ENCODE measurements around the gene ATP6V0E2.

ATP6V0E2 gene

DNA sequence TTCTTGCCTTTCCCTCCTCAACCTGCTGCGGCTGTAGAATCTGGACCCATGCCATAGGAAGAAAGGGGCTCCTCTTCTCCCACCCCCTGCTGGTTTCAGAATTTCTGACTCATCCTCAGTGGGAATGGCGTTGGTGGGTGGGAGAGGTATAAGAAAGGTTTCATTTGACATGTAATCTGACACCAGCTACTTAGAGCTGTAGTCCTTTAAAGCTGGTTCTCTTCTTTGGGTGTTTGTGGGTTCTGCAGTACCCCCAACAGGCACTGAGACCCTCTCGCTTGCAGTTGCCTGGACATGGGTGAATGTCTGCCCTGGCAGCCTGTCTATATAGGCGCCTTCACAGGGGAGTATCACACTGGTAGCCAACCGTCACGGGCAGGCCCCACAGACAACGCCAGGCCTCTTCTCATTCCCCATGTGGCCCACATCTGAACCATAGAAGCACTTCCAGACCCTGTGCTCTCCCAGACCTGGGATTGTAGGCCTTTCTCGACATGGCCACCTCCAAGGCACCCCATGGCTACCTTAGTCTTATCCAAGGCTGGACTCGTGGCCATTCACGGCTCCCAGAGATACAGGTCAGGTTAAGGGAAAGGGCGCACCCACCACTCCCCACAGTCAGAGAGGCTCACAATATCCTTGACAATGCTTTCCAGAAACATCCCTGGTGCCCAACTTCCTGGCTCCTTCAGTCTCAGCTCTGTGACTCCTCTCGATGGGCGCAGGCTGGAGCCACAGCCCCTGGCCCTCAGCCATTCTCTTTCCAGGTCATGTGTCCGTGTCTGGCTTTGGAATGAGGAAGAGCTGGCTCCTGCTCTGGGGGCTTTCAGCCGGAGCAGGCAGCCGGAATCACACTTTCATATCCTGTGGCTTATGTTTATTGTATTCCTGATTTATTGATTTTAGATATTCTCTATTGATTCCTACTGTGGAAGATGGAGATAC is 18.1 kb upstream of the ATP6V0E2 start:
- Histone ChIP-seq H3K27ac (peak overlapping the region; percentile 98), H3K9ac (ENCODE audit: insufficient read length) (peak overlapping the region; percentile 61), H3K36me3 (ENCODE audit: insufficient read depth, low read length) (no peaks in the 10 kb centered on the region), H3K4me3 (peak overlapping the region; percentile 73), H3K9me3 (ENCODE audit: low read depth, low read length) (no peaks in the 10 kb centered on the region)
- DNase-seq (ENCODE audit: low read depth, low spot score) = peak; percentile 82
- TF ChIP-seq EZH2 (IDR thresholded peaks at IDR 0.05) = no peak
- no peak for TF ChIP-seq FOXP2 (optimal IDR thresholded peaks at IDR 0.05; ENCODE audit: control extremely low read depth, extremely low read length, insufficient read depth)
- peak; percentile 34 for TF ChIP-seq POLR2AphosphoS5 (IDR thresholded peaks at IDR 0.05; ENCODE audit: borderline replicate concordance, low read depth, low read length)

DNA sequence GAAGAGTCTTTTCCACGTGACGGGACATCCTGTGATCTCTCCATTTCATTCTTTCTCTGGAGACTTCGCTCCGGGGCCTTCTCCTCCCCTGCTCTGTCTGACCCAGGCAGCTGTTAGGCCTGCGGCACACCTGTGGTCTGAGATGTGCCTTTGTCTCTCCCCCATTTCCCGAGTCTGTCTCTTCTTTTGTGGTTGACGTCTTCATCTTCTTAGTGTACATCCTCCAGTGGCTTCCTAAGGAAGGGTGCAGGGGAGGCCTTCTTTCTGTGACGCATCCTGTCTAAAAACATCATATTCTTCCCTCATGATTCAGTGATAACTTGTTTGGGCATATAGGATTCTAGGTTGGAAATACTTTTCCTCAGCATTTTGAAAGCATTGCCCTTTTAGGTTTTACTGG is 17.2 kb upstream of the ATP6V0E2 start:
- Histone ChIP-seq H3K36me3 (ENCODE audit: insufficient read depth, low read length) (no peaks in the 10 kb centered on the region), H3K27ac (peak overlapping the region; percentile 28; the same call in 1 of the 2 replicates), H3K9me3 (ENCODE audit: low read depth, low read length) (no peaks in the 10 kb centered on the region), H3K9ac (ENCODE audit: insufficient read length) (no peak overlapping the region), H3K4me3 (no peak overlapping the region)
- DNase-seq (ENCODE audit: low read depth, low spot score) = no peak
- TF ChIP-seq POLR2AphosphoS5 (IDR thresholded peaks at IDR 0.05; ENCODE audit: borderline replicate concordance, low read depth, low read length) (no peak), EZH2 (IDR thresholded peaks at IDR 0.05) (no peak), FOXP2 (optimal IDR thresholded peaks at IDR 0.05; ENCODE audit: control extremely low read depth, extremely low read length, insufficient read depth) (no peak)

DNA sequence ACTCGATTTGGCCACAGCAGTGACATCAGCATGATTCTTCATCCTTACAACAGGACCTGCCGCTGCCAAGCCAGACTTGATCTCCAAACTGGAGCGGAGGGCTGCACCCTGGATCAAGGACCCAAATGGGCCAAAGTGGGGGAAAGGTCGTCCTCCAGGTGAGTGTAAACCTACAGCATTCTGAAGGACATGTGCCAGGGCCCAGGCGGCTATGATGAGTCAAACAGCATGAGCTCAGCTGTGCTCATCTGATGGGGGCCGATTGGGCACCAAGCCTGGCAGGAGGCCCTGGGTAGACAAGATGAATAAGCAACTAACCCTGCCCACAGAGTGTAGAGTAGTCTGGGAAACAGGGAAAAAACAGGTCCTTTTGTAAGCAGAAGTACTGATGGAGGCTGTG is 14.4 kb upstream of the ATP6V0E2 start:
- TF ChIP-seq FOXP2 (optimal IDR thresholded peaks at IDR 0.05; ENCODE audit: control extremely low read depth, extremely low read length, insufficient read depth) (no peak), EZH2 (IDR thresholded peaks at IDR 0.05) (no peak), POLR2AphosphoS5 (IDR thresholded peaks at IDR 0.05; ENCODE audit: borderline replicate concordance, low read depth, low read length) (no peak)
- no peak overlapping the region for H3K27ac ChIP-seq

DNA sequence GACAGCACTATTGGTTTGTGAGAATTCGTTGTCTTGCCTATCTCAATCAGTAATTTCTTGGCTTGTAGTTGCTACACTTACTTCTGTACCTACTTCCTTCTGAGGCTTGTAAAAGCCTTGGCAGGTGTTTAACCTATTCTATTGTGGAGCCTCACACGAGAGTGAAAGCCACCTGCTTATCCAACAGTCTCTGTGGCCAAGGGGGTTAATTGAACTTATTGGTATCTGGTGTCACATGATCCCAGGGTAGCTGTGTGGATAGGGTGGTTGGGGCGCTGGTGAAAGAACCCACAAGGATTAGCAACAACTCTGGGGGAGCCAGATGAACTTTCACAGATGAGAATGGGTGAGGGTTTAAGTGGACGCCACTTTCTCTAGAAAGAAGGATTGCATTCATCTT is 13.9 kb upstream of the ATP6V0E2 start:
- H3K27ac ChIP-seq = no peak overlapping the region
- H3K4me3 ChIP-seq = no peak overlapping the region
- no peak overlapping the region for H3K9ac ChIP-seq (ENCODE audit: insufficient read length)
- TF ChIP-seq FOXP2 (optimal IDR thresholded peaks at IDR 0.05; ENCODE audit: control extremely low read depth, extremely low read length, insufficient read depth) (no peak), POLR2AphosphoS5 (IDR thresholded peaks at IDR 0.05; ENCODE audit: borderline replicate concordance, low read depth, low read length) (no peak), EZH2 (IDR thresholded peaks at IDR 0.05) (no peak)
- H3K9me3 ChIP-seq (ENCODE audit: low read depth, low read length) = no peaks in the 10 kb centered on the region
- no peak for DNase-seq (ENCODE audit: low read depth, low spot score)
- H3K36me3 ChIP-seq (ENCODE audit: insufficient read depth, low read length) = no peaks in the 10 kb centered on the region

More for the DNA sequence above, 14.4 kb upstream of the ATP6V0E2 start:
- Histone ChIP-seq H3K4me3 (no peak overlapping the region), H3K9ac (ENCODE audit: insufficient read length) (no peak overlapping the region), H3K36me3 (ENCODE audit: insufficient read depth, low read length) (no peaks in the 10 kb centered on the region), H3K9me3 (ENCODE audit: low read depth, low read length) (no peaks in the 10 kb centered on the region)
- no peak for DNase-seq (ENCODE audit: low read depth, low spot score)

DNA sequence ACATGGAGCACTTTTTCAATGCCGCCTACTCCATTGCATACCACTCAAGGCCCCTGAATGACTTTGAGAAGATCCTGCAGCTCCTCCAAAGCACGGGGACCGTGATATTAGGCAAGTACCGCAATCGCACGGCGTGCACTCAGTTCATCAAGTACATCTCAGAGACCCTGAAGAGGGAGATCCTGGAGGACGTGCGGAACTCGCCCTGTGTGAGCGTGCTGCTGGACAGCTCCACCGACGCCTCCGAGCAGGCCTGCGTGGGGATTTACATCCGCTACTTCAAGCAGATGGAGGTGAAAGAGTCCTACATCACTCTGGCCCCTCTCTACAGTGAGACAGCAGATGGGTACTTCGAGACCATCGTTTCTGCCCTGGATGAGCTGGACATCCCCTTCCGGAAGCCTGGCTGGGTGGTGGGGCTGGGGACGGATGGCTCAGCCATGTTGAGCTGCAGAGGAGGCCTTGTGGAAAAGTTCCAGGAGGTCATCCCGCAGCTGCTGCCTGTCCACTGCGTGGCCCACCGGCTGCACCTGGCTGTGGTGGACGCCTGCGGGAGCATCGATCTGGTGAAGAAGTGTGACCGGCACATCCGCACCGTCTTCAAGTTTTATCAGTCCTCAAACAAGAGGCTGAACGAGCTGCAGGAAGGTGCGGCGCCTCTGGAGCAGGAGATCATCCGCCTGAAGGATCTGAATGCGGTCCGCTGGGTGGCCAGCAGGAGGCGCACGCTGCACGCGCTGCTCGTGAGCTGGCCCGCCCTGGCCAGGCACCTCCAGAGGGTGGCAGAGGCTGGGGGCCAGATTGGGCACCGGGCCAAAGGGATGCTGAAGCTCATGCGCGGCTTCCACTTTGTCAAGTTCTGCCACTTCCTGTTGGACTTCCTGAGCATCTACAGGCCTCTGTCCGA is 12.7 kb upstream of the ATP6V0E2 start:
- H3K9me3 ChIP-seq (ENCODE audit: low read depth, low read length) = no peaks in the 10 kb centered on the region
- DNase-seq (ENCODE audit: low read depth, low spot score) = no peak
- no peak overlapping the region for H3K9ac ChIP-seq (ENCODE audit: insufficient read length)
- no peak overlapping the region for H3K4me3 ChIP-seq
- H3K36me3 ChIP-seq (ENCODE audit: insufficient read depth, low read length) = no peaks in the 10 kb centered on the region
- no peak for TF ChIP-seq EZH2 (IDR thresholded peaks at IDR 0.05)
- H3K27ac ChIP-seq = no peak overlapping the region

DNA sequence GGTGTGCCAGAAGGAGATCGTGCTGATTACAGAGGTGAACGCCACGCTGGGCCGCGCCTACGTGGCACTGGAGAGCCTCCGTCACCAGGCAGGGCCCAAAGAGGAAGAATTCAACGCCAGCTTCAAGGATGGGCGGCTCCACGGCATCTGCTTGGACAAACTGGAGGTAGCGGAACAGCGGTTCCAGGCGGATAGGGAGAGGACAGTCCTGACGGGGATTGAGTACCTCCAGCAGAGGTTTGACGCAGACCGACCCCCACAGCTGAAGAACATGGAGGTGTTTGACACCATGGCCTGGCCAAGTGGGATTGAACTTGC is 12.1 kb upstream of the ATP6V0E2 start:
- DNase-seq (ENCODE audit: low read depth, low spot score) = no peak
- Histone ChIP-seq H3K27ac (no peak overlapping the region), H3K36me3 (ENCODE audit: insufficient read depth, low read length) (no peaks in the 10 kb centered on the region), H3K9me3 (ENCODE audit: low read depth, low read length) (no peaks in the 10 kb centered on the region), H3K4me3 (no peak overlapping the region), H3K9ac (ENCODE audit: insufficient read length) (no peak overlapping the region)
- TF ChIP-seq FOXP2 (optimal IDR thresholded peaks at IDR 0.05; ENCODE audit: control extremely low read depth, extremely low read length, insufficient read depth) = no peak
- TF ChIP-seq POLR2AphosphoS5 (IDR thresholded peaks at IDR 0.05; ENCODE audit: borderline replicate concordance, low read depth, low read length) = no peak

DNA sequence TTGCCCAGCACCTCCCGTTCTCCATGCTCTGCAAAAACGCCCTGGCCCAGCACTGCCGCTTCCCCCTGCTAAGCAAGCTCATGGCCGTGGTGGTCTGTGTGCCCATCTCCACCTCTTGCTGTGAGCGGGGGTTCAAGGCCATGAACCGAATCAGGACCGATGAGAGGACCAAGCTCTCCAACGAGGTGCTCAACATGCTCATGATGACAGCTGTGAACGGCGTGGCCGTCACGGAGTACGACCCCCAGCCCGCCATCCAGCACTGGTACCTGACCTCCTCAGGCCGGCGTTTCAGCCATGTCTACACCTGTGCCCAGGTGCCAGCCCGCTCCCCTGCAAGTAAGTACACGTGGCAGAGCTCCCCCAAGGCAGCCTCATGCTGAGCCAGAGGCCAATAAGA is 11.6 kb upstream of the ATP6V0E2 start:
- Histone ChIP-seq H3K9me3 (ENCODE audit: low read depth, low read length) (no peaks in the 10 kb centered on the region), H3K27ac (no peak overlapping the region), H3K9ac (ENCODE audit: insufficient read length) (no peak overlapping the region), H3K4me3 (no peak overlapping the region), H3K36me3 (ENCODE audit: insufficient read depth, low read length) (no peaks in the 10 kb centered on the region)
- TF ChIP-seq FOXP2 (optimal IDR thresholded peaks at IDR 0.05; ENCODE audit: control extremely low read depth, extremely low read length, insufficient read depth) (no peak), EZH2 (IDR thresholded peaks at IDR 0.05) (no peak), POLR2AphosphoS5 (IDR thresholded peaks at IDR 0.05; ENCODE audit: borderline replicate concordance, low read depth, low read length) (no peak)
- DNase-seq (ENCODE audit: low read depth, low spot score) = no peak

DNA sequence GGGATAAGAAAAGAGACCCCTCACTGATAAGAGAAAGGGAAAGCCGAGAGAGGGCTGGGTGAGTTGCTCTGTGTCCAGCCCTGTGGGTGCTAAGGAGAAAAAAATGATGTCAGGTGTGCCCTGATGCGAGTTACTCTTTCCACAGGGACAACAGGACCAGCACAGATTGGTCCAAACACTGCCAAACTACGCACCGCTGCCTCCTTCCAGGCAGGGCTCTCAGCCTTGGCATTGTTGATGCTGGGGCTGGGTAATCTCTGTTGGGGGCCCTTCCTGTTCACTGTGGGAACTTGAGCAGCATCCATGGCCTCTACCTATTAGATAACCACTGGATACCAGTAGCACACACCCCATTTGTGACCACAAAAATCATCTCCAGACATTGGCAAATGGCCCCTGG is 10.3 kb upstream of the ATP6V0E2 start:
- DNase-seq (ENCODE audit: low read depth, low spot score) = no peak
- Histone ChIP-seq H3K4me3 (no peak overlapping the region), H3K36me3 (ENCODE audit: insufficient read depth, low read length) (no peaks in the 10 kb centered on the region), H3K9ac (ENCODE audit: insufficient read length) (no peak overlapping the region), H3K27ac (no peak overlapping the region), H3K9me3 (ENCODE audit: low read depth, low read length) (no peaks in the 10 kb centered on the region)
- no peak for TF ChIP-seq FOXP2 (optimal IDR thresholded peaks at IDR 0.05; ENCODE audit: control extremely low read depth, extremely low read length, insufficient read depth)
- TF ChIP-seq EZH2 (IDR thresholded peaks at IDR 0.05) = no peak
- TF ChIP-seq POLR2AphosphoS5 (IDR thresholded peaks at IDR 0.05; ENCODE audit: borderline replicate concordance, low read depth, low read length) = no peak
